PC-3 (cell line): ENCODE results near the gene BTAF1.

ENCODE experiments used
- CTCF ChIP-seq: fragments of 300-600 bp; sonication (generic); conservative IDR thresholded peaks from 2 replicates; pipeline ENCODE4 v1.5.1; 2017; ENCODE audit warnings: antibody characterized with exemption, low read depth, mild to moderate bottlenecking, low read length
- EZH2 ChIP-seq: fragments of 300-600 bp; sonication (generic); IDR thresholded peaks from one replicate; pipeline ENCODE4 v1.6.1; 2017; ENCODE audit warnings: antibody characterized with exemption, mild to moderate bottlenecking, low read length; ENCODE audit not compliant: unreplicated experiment
- EZH2phosphoT487 ChIP-seq: fragments of 300-600 bp; sonication (generic); IDR thresholded peaks from 2 replicates; pipeline ENCODE4 v1.6.1; 2018; ENCODE audit warnings: mild to moderate bottlenecking, antibody characterized with exemption, low read length, borderline replicate concordance

DNA sequence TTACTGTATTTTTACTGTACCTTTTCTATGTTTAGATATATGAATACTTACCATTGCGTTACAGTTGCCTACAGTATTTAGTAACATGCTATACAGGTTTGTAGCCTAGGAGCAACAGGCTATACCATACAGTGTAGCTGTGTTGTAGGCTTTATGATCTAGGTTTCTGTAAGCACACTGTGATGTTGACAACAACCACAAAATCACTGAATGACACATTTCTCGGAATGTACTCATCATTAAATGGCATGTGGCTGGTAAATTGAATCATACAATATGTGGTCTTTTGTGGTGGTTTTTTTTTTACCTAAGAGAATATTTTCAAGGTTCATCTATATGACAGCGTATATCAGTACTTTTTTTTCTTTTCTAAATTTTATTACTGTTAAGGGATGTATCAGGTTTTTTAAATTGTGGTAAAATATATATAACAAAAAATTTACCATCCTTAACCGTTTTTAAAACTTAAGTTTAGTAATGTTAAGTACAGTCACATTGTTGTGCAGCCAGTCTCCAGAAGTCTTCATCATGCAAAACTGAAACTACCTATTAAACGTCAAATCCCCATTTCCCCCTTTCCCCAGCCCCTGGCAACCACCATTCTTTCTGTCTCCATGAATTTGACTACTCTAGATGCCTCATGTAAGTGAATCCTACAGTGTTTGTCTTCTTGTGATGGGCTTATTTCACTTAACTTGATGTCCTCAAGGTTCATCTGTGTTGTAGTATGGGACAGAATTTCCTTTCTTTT, 21.5 kb downstream of the BTAF1 start:
- no peak for TF ChIP-seq EZH2phosphoT487
- TF ChIP-seq CTCF: no peak
- no peak for TF ChIP-seq EZH2
